HG03103 (cell line): ENCODE data around the gene UQCRQ.
A peak's percentile ranks its signal among the peaks of the same experiment; 100 is the strongest.

Experiments used
- ATAC-seq: cut with Tn5 transposase; IDR thresholded peaks from one replicate; pipeline ENCODE4 v1.9.1; 2021; ENCODE audit warnings: low read depth; ENCODE audit not compliant: unreplicated experiment

UQCRQ gene

GRCh38 chr5:132865668-132866341 is 637 bp upstream of the UQCRQ start:
- ATAC-seq: peak; percentile 16

GRCh38 chr5:132867046-132867451 is 607 bp downstream of the UQCRQ start:
- ATAC-seq: peak; percentile 15

DNA sequence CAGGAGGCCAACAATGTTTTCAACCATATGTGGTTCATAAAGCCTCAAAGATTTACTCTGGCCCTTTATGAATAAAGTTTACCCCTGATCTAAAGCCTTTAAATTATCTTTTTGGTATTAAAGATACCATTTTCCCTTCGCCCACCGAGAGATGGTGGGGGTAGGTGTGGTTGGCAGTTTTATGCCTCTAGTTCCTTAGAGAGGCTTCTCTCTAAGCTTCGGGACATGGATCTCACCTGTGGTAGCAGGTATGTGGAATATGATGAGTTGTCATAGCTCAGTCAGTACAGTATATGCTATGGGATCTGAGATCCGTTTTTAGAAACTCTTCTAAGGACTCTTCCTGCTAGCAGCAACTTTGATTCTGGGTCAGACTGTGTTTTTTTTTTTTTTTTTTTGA is 2.3 kb downstream of the UQCRQ start:
- no peak for ATAC-seq

DNA sequence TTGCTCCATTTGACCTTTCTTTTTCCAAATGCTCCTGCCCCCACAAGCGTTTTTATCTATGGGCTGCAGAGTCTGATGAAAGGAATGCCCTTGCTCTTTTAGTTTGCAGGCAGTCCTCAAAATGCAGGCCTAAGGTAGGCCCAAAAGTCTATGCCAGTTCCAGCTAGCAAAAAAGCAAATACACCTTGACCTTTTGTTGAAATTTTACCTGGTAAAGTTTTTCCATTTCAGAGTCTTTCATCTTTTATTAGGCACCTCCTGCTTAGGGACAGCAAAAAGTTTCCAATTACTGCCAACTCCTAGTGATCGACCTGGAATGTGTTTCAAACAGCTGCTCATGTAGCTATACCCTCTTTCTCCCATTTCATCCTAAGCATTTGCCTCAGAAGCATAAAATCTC is 4.4 kb downstream of the UQCRQ start:
- no peak for ATAC-seq

DNA sequence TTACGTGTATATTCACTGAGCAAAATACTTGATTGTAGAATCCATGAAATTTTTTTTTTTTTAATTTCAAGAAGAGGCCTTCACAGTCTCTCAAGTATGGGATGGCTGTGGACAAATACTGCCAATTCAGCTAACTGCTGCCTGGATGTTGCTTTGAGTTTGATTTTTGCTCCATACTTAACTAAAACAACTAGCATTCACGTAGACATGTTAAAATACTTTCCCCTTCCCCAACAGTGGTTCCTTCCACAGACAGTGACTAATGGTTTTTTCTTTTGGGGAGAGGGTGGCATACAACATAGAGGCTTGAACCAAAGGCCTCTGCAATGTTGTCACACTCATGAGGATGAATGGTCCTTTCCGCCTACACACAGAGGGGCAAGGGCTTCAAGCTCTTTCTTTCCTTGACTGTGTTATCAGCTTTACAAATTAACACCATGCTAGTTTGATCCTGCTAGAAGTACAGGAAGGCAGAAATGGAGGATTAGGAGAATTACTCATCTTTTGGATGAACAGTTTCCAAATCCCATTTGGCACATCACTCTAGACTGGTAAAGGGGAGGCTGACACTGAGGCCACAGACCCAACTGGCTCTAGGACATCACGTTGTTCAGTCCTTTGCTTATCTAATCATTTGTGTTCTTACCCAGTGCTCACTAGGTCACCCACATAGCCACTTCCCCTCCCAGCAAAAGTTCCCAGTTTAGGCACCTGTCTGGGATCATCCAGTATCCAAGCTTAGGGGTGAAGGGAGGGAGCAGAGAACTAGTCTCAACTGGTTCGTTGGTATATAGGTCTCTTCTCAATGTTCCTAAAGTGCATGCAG is 5.2 kb downstream of the UQCRQ start:
- no peak for ATAC-seq

GRCh38 chr5:132872788-132873118 is 6.3 kb downstream of the UQCRQ start:
- ATAC-seq: no peak

DNA sequence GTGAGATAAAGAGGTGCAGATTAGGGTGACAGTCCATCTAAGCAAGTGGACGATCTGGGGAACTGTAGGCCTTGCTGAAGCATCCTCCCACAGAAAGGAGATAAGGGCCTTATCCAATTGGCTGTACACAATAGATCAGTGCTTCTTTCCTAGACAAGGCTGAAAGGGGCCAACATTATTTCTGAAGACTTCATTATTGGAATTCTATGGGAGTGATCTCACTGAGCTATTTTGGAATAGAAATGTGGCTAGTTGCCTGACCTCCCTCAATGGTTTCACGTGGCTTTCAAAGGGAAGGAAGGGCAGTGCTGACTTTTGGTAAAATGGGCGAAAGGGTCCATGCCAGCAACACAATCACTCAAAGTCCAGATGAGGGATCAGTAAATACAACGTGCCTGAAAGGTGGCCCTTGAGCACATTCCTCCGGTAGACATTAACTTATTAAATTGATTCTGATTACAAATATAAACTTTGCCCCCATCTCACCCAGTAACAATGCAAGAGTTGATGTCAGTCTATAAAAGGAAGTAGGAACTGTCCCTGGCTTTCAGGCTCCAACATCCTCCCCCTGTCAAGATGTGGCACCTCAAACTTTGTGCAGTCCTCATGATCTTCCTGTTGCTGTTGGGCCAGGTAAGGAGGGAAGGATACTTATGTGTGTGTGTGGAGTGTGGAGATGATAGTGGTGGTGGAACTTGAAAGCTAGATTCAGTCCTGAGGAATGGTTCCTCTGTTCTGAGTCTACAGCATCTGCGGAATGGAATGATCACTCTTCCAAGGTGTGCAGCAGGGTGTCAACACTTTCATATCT is 6.9 kb downstream of the UQCRQ start, which contains the start of gene LEAP2:
Gene LEAP2 (plus strand): TSS at position 550 of the 811 bp plus-strand sequence. CDS start 27 bp downstream, at position 577.
- ATAC-seq: no peak

DNA sequence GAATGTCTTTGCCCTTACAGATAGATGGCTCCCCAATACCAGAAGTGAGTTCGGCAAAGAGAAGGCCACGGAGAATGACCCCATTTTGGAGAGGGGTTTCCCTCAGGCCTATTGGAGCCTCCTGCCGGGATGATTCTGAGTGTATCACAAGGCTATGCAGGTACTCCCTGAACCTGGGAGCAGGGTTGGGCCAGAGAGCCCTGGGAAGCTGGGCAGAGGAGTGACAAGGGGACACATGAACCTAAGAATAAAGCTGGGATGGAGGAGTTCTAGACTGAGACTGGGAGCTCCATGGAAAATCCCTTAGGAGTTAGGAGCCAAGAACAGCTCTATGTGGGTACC is 7.5 kb downstream of the UQCRQ start:
- no peak for ATAC-seq

- ATAC-seq: no peak
Measured at GRCh38 chr5:132876020-132876759, 9.7 kb downstream of the UQCRQ start.

DNA sequence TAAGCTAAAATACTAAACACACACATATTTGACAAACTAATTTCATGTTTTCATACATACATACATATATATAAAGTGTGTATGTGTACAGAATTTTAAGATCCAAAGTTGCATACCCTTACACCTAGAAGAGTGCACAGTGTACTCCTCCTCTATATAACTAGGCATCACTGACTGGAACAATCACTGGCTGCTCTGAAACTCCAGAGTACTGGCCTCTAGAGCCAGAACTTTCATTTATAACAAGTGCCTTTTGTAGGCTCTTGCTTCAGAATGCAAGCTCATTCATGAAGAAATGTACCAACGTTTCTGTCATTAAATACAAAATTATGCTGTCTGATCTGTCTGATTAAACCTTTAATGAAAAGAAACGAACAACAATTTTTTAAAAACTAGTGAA is 11.0 kb downstream of the UQCRQ start:
- no peak for ATAC-seq

GRCh38 chr5:132877938-132878337 is 11.5 kb downstream of the UQCRQ start:
- ATAC-seq: no peak

GRCh38 chr5:132883261-132883834 is 16.9 kb downstream of the UQCRQ start:
- ATAC-seq: no peak

DNA sequence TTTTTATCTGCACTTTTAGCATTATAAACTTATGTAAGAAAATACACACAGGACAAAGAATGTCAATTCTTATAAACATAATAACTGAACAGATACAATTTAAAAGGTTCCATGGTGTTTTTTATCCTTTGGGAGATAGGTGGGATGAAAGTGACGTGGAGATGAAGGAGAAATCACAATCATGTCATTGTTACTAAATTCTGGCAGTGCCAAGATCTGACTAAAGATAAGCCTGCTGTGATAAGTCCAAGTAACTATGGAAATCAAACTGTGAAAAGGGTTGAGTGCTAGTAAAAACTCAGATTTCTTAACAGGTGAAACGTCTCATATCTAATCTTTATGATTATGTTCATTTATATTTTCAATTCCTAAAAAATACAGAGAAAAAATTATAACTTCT is 18.1 kb downstream of the UQCRQ start:
- ATAC-seq: no peak

- ATAC-seq: no peak
Measured at GRCh38 chr5:132886064-132886823, 19.8 kb downstream of the UQCRQ start.

DNA sequence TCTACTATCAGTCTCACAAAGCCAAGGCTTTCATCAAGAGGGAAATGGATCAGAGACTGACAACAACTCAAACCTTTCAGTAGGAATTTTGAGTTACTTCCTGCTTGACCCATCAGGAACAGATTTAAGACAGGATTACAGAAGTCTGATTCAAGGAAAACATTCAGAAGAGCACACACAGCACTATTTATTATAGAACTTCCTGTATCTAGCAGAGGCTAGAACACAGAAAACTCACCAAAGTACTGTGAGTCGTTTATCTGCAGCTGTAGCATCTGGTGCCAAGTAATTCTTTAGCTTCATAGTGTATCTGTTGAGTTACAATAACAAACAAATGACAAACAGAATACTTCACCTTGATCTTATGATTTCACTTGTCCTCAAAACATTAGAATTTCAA is 20.8 kb downstream of the UQCRQ start:
- no peak for ATAC-seq

- no peak for ATAC-seq
Measured at GRCh38 chr5:132889501-132889900, 23.1 kb downstream of the UQCRQ start.

DNA sequence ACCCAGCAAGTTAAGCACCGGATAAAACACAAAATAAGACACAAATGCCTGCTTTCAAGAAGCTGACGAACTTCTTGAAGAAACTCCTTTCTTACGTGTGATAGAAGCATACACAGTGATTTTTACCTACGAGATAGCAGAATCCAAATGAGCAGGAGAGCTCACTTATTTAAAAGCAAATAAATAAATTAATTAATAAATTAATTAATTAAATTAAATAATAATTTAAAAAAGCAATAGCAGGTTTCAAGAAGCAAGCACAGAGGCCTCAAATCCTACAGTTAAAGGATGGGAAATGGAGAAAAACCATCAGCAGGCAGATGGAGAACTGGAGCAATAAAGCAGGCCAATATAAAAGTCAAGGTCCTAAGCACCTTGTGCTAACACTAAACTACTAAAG is 24.4 kb downstream of the UQCRQ start:
- no peak for ATAC-seq

- no peak for ATAC-seq
Measured at GRCh38 chr5:132895719-132896305, 29.4 kb downstream of the UQCRQ start.

- no peak for ATAC-seq
Measured at GRCh38 chr5:132896685-132897084, 30.2 kb downstream of the UQCRQ start.
